Upper lobe of left lung (tissue), 4 donors: Measurements from ENCODE around the gene NFATC2.

ENCODE experiments used
- EP300 ChIP-seq, 4 donors: sonication (generic); formaldehyde crosslinking; IDR thresholded peaks; one replicate each; pipeline ENCODE4 v1.5.1; 2017; ENCODE audit warnings: antibody characterized with exemption in 4 of 4, control low read depth in 2 of 4
- POLR2A ChIP-seq, 4 donors: fragments of 450-650 bp; IDR thresholded peaks; one replicate each; pipeline ENCODE4 v1.5.1; 2016 to 2017; ENCODE audit warnings: antibody characterized with exemption in 4 of 4, mild to moderate bottlenecking in 2 of 4
- POLR2AphosphoS5 ChIP-seq, 2 donors: sonication (generic); formaldehyde crosslinking; IDR thresholded peaks; one replicate each; pipeline ENCODE4 v1.5.1; 2017; ENCODE audit warnings: antibody characterized with exemption in 2 of 2

DNA sequence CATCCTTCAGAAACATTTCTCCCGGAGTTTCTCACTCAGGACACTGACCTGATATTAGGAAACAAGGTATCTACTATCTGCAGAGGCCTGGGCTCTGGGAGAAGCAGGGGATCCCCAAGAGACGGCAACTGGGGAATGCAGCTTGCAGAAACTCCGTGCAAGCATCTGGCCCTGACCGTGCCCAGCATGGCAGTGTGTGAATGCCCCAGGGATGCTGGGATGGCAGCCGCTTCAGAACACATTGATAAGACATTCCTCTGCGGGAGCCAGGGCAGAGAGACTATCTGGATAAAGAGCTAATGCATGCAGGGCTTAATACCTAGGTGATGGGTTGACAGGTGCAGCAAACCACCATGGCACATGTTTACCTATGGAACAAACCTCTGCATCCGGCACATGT is 55.4 kb downstream of the NFATC2 start:
- TF ChIP-seq POLR2A (IDR thresholded peaks at IDR 0.05) (no peak), EP300 (IDR thresholded peaks at IDR 0.05) (no peak), POLR2AphosphoS5 (IDR thresholded peaks at IDR 0.05) (no peak)
